Measurements from ENCODE around the gene UNKL. TPM values are rescaled to one million over a fixed set of nuclear protein-coding genes. Genes with fewer than 3 reads are reported as not detected.

UNKL gene
- total RNA-seq, 2 experiments from 2014 or later = 26.0 to 33.4 TPM

DNA sequence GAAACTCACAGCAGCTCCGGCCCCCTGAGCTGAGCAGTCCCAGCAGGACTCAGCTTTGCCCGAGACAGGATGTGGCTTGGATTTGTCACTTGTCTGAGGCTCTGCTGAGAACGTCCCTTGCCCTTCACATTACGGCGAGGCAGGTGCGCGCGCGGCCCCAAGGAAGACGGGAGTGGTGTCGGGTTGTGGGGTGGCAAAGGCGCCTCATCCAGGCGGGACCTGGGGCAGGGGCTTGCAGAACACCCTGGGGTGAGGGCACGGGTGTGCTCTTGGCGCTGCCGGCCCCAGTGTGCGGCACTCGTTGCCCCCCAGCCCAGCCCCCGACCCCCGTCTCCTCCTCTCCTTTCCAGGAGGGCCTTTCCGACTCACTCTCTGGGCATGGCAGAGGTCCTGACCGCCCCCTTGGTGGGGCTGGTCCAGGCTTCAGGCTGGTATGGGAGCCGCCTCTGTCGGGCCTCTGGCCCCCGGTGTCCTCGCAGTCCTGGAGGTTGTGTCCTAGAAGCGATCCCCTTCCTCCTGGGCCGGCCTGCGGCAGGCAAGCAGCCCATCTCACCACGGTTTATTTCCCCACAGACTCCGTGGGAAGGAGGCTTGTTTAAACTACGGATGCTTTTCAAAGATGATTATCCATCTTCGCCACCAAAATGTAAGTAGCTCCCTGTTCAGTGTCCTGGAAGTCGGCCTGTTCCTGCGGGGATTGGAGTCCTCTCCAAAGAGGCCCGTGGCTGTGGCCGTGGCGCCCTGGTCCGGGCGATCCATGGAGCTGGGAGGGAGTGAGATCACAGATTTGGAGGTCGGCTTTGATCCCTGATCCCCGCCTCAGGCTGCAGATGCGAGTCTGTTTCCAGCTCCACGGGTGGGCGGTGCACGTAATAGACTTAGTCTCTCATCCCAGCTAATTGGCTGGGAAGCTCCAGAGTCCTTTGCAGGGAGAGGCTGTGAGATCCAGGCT is 99.1 kb downstream of the UNKL start:
- DNase-seq = no peak
- ChIA-PET CTCF (interaction anchor here (2.4 kb wide), 1 partner anchor 14 kb away, joined by 5 read pairs; no protein-coding TSS in a partner anchor), POLR2A (no interaction called here)
- Mint-ChIP-seq H3K9me3 (no peaks in the 10 kb centered on the region), H3K4me1 (ENCODE audit: low read depth) (peaks cover 22% of the 10 kb centered on the region), H3K36me3 (peaks cover 67% of the 10 kb centered on the region), H3K4me3 (no peak overlapping the region), H3K27me3 (no peaks in the 10 kb centered on the region), H3K27ac (no peak overlapping the region)
- intact Hi-C loops (cut with micrococcal nuclease) = no loop called here

DNA sequence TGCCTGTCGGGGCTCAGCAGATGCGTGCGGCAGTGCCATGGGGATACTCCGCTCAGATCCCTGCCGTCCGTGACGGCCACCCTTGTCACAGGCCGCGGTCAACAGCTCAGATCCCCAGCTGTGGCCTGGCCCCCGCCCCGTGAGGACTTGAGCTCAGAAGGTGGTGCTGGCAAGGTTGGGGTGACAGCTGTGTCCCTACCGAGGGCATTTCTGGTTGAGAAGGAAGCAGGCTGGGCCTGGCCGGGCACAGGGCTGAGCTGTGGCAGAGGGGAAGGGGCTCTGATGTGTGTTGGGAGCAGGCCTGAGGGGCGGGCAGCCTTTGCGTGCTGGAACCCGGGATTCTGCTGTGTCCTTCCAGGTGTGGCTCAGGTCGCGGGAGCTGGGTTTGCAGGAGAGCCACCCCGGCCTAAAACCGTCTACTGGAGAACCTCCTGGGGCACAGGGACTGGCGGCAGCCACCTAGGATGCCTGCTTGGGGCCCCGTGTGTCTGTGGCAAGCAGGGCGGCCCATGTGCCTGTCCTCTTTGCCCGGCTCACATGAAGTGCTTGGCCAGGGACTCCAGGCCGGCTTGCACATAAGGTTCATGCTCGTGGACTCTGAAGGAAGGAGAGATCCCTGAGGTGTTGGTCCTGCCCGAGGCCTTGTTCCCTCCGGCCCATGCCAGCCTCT is 100.0 kb downstream of the UNKL start:
- no peak for DNase-seq
- no peak overlapping the region for H3K4me3 Mint-ChIP-seq
- H3K27ac Mint-ChIP-seq = no peak overlapping the region
- H3K27me3 Mint-ChIP-seq = no peaks in the 10 kb centered on the region
- ChIA-PET POLR2A (no interaction called here), CTCF (interaction anchor here (2.4 kb wide), 1 partner anchor 14 kb away, joined by 5 read pairs; no protein-coding TSS in a partner anchor)
- no peaks in the 10 kb centered on the region for H3K9me3 Mint-ChIP-seq
- intact Hi-C loops (cut with micrococcal nuclease) = no loop called here
- peaks cover 63% of the 10 kb centered on the region for H3K36me3 Mint-ChIP-seq
- H3K4me1 Mint-ChIP-seq (ENCODE audit: low read depth) = peaks cover 25% of the 10 kb centered on the region

DNA sequence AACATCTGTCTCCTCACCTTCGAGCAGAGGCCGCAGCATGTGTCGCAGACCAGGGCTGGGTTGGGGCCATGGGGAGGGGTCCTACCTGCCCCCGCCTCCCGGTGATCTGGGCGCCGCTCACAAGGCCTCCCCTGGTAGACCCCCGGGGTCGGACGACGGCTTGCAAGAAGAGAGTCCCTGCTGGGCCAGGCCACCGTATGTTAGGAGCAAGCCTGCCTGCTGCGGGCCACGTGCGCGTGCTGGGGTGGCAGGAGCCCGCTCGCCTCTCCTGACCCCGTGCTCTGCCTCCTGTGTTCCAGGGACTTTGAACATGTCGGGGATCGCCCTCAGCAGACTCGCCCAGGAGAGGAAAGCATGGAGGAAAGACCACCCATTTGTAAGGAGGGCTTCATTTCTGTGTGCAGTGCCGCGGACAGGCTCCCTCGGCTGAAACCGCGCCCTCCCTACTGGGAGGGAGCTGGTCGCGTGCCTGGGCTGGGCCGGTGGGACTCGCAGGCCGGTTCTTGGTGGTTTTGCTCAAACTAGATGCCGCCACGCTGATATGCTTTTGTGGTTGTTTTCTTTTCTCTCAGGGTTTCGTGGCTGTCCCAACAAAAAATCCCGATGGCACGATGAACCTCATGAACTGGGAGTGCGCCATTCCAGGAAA is 100.7 kb downstream of the UNKL start:
- Mint-ChIP-seq H3K4me3 (no peak overlapping the region), H3K27me3 (no peaks in the 10 kb centered on the region), H3K9me3 (no peaks in the 10 kb centered on the region), H3K27ac (no peak overlapping the region), H3K4me1 (ENCODE audit: low read depth) (peaks cover 25% of the 10 kb centered on the region), H3K36me3 (peaks cover 58% of the 10 kb centered on the region)
- POLR2A ChIA-PET = no interaction called here
- DNase-seq = no peak
- CTCF ChIA-PET = interaction anchor here (2.4 kb wide), 1 partner anchor 13 kb away, joined by 5 read pairs; no protein-coding TSS in a partner anchor
- intact Hi-C loops (cut with micrococcal nuclease) = no loop called here

Other genes with a start within 250 kb of the UNKL start
- not detected for gene TPSG1, start 189.4 kb downstream of the UNKL start, total RNA-seq
- gene TPSB2, start 184.5 kb downstream of the UNKL start, total RNA-seq = not detected
- gene TPSAB1, start 174.0 kb downstream of the UNKL start, total RNA-seq = not detected
- gene TPSD1, start 158.6 kb downstream of the UNKL start, total RNA-seq = not detected
- gene UBE2I, start 105.1 kb downstream of the UNKL start, total RNA-seq = 100 to 1,000 TPM; 248 to 249 TPM
- gene BAIAP3, start 81.1 kb downstream of the UNKL start, total RNA-seq = under 1 TPM; 0.17 to 0.31 TPM
- 10 to 100 TPM; 59.6 to 60.8 TPM for gene TSR3, start 62.8 kb downstream of the UNKL start, total RNA-seq
- gene GNPTG, start 62.8 kb downstream of the UNKL start, total RNA-seq = 10 to 100 TPM; 19.0 to 19.1 TPM
- 10 to 100 TPM; 14.1 to 15.0 TPM for gene UQCC4, start 6.0 kb upstream of the UNKL start, total RNA-seq
- gene PERCC1, start 16.4 kb upstream of the UNKL start, total RNA-seq = not detected
- 1 to 10 TPM; 1.5 to 3.0 TPM for gene CCDC154, start 29.9 kb upstream of the UNKL start, total RNA-seq
- gene CLCN7, start 60.3 kb upstream of the UNKL start, total RNA-seq = 10 to 100 TPM; 27.1 to 33.6 TPM
- not detected for gene PTX4, start 74.2 kb upstream of the UNKL start, total RNA-seq
- 10 to 100 TPM; 62.6 to 63.2 TPM for gene TELO2, start 78.7 kb upstream of the UNKL start, total RNA-seq
- gene TMEM204, start 119.0 kb upstream of the UNKL start, total RNA-seq = 10 to 100 TPM; 14.8 to 15.5 TPM
- gene IFT140, start 197.4 kb upstream of the UNKL start, total RNA-seq = 1 to 10 TPM; 8.4 to 9.5 TPM
- gene CRAMP1, start 197.7 kb upstream of the UNKL start, total RNA-seq = 10 to 100 TPM; 14.5 to 14.6 TPM